GM18499 (cell line): Measurements from ENCODE around the gene TIFAB.

Source experiments
- ATAC-seq: cut with Tn5 transposase; IDR thresholded peaks from one replicate; pipeline ENCODE4 v1.9.1; 2021; ENCODE audit warnings: moderate number of reproducible peaks; ENCODE audit not compliant: insufficient read depth, unreplicated experiment

Gene TIFAB

GRCh38 chr5:135429301-135430134, 22.6 kb downstream of the TIFAB start:
- no peak for ATAC-seq

- ATAC-seq = no peak
Measured at GRCh38 chr5:135428586-135428985, 23.6 kb downstream of the TIFAB start.

- no peak for ATAC-seq
Measured at GRCh38 chr5:135426102-135427082, 25.8 kb downstream of the TIFAB start.

- ATAC-seq = no peak
Measured at GRCh38 chr5:135425641-135426040, 26.5 kb downstream of the TIFAB start.

- no peak for ATAC-seq
Measured at GRCh38 chr5:135423846-135424168, 28.3 kb downstream of the TIFAB start.

- ATAC-seq = no peak
Measured at GRCh38 chr5:135423146-135423845, 28.9 kb downstream of the TIFAB start.

- ATAC-seq = no peak
Measured at GRCh38 chr5:135422419-135422818, 29.7 kb downstream of the TIFAB start.

GRCh38 chr5:135417083-135417482, 35.1 kb downstream of the TIFAB start:
- ATAC-seq = no peak

- no peak for ATAC-seq
Measured at GRCh38 chr5:135405082-135405481, 47.1 kb downstream of the TIFAB start.

GRCh38 chr5:135402031-135402430, 50.1 kb downstream of the TIFAB start:
- no peak for ATAC-seq

GRCh38 chr5:135400866-135401265, 51.3 kb downstream of the TIFAB start:
- no peak for ATAC-seq

- ATAC-seq = no peak
Measured at GRCh38 chr5:135399794-135400542, 52.2 kb downstream of the TIFAB start.

- ATAC-seq = peak; percentile 66
Measured at GRCh38 chr5:135398855-135399793, 53.0 kb downstream of the TIFAB start, which contains the start of gene MACROH2A1. MACROH2A1 (minus strand) TSS chr5:135399231; CDS start chr5:135389093, 10,138 bp downstream.

GRCh38 chr5:135398160-135398854, 53.8 kb downstream of the TIFAB start:
- ATAC-seq = no peak
